SKM-1 (cell line): Measurements from ENCODE around the gene OR4C13.
A peak's percentile ranks its signal among the peaks of the same experiment; 100 is the strongest.
"Not testable (repeated sequence)": the region's sequence is repeated elsewhere in the genome, so short reads cannot be mapped to it uniquely, and the experiment has no call there.

Experiments
- DNase-seq: peaks from one replicate; lab custom pipeline; 2025; ENCODE audit not compliant: unreplicated experiment; lab: John Stamatoyannopoulos, UW

Gene OR4C13

GRCh38 chr11:49952091-49952490, at the start of gene OR4C13:
TSS of gene OR4C13 (plus strand) at chr11:49952391. CDS start at chr11:49952423, 32 bp downstream.
- DNase-seq: no peak

GRCh38 chr11:49911516-49911915, 40.7 kb upstream of the OR4C13 start:
- not testable (repeated sequence) for DNase-seq

DNA sequence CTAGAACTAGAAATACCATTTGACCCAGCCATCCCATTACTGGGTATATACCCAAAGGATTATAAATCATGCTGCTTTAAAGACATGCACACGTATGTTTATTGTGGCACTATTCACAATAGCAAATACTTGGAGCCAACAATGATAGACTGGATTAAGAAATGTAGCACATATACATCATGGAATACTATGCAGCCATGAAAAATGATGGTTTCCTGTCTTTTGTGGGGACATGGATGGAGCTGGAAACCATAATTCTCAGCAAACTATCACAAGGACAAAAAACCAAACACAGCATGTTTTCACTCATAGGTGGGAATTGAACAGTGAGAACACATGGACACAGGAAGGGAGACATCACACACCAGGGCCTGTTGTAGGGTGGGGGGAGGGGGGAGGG, 3.5 kb upstream of the OR4C13 start:
- not testable (repeated sequence) for DNase-seq

GRCh38 chr11:49973439-49973838, 21.2 kb downstream of the OR4C13 start:
- DNase-seq: not testable (repeated sequence)

DNA sequence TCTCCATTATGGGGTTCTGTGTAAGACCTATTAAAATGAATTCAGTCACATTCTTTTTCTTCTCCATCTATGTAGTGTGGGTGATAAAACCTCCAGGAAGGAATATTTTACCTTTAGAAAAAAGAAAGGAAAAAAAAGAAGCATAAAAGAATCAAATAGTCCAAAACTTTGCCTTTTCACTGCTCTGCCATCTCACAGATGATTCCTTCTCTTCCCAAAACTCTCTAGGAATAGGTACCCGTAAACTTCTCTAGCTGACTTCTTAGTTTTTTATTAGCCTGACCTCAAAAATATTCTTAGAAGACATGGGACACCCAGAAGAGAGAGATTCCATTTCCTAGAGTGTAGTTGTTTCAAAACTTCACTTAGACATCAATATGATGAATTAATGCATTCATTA, 30.2 kb downstream of the OR4C13 start, which contains the start of gene OR4C12:
OR4C12 (minus strand) TSS at position 101 of the 400 bp plus-strand sequence; CDS start at position 67, 34 bp downstream.
- DNase-seq: not testable (repeated sequence)

DNA sequence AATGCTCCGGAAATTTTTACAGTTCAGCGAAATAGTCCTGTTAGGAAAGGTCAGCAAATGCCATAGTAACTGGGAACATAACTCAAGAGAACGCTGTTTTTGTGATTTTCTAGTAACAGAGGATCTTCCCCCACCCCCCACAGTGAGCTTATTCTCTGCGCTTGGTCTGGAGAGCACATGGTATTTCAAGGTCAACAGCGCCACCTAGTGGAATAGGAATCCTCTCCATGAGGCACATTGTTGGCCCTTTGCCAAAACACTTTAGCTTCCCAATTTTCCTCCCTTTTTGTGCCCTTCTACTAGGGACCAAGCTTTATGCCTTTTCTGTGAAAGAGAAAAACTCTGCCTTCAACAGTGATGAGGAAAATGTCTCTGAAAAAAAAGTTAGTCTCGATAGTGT, 43.4 kb downstream of the OR4C13 start:
- peak; percentile 41 for DNase-seq
